Memory B cell (primary cell): Measurements from ENCODE around the gene PSD2.

Source experiments
- ATAC-seq: fragments of 150-1000 bp; cut with Tn5 transposase; 2 replicates; pipeline ENCODE4 v1.10.0; 2021; ENCODE audit warnings: low read depth, mild to moderate bottlenecking, moderate library complexity
- DNase-seq, 2 donors: peaks; one replicate each; pipeline ENCODE4 v3.0.0; 2022; ENCODE audit warnings: low spot score in 2 of 2
- H3K27ac Mint-ChIP-seq: one replicate; pipeline ENCODE4 v1.8.0; 2022; ENCODE audit warnings: mild to moderate bottlenecking, moderate library complexity, mixed read lengths
- H3K27me3 Mint-ChIP-seq: one replicate; pipeline ENCODE4 v1.8.0; 2022; ENCODE audit warnings: mixed read lengths
- H3K36me3 Mint-ChIP-seq: one replicate; pipeline ENCODE4 v1.8.0; 2022; ENCODE audit warnings: mild to moderate bottlenecking, mixed read lengths
- H3K4me1 Mint-ChIP-seq: one replicate; pipeline ENCODE4 v1.8.0; 2022; ENCODE audit warnings: mixed read lengths
- H3K4me3 Mint-ChIP-seq: one replicate; pipeline ENCODE4 v1.8.0; 2022; ENCODE audit warnings: mild to moderate bottlenecking, moderate library complexity, mixed read lengths
- H3K9me3 Mint-ChIP-seq: one replicate; pipeline ENCODE4 v1.8.0; 2022; ENCODE audit warnings: mixed read lengths

The PSD2 gene

GRCh38 chr5:139880416-139881142, 85.0 kb downstream of the PSD2 start:
- Mint-ChIP-seq H3K9me3 (peaks cover 4% of the 10 kb centered on the region), H3K4me3 (no peak overlapping the region), H3K27me3 (peaks cover 28% of the 10 kb centered on the region), H3K36me3 (peaks cover 2% of the 10 kb centered on the region), H3K4me1 (peaks cover 3% of the 10 kb centered on the region), H3K27ac (no peak overlapping the region)
- ATAC-seq (no peak), DNase-seq (no peak)

GRCh38 chr5:139881143-139881733, 85.6 kb downstream of the PSD2 start:
- Mint-ChIP-seq H3K27me3 (peaks cover 26% of the 10 kb centered on the region), H3K4me1 (peaks cover 10% of the 10 kb centered on the region), H3K27ac (no peak overlapping the region), H3K9me3 (no peaks in the 10 kb centered on the region), H3K36me3 (no peaks in the 10 kb centered on the region), H3K4me3 (no peak overlapping the region)
- ATAC-seq (no peak), DNase-seq (no peak)

GRCh38 chr5:139882316-139882715, 86.7 kb downstream of the PSD2 start:
- H3K4me3 Mint-ChIP-seq: no peak overlapping the region
- no peaks in the 10 kb centered on the region for H3K36me3 Mint-ChIP-seq
- H3K9me3 Mint-ChIP-seq: no peaks in the 10 kb centered on the region
- peaks cover 13% of the 10 kb centered on the region for H3K4me1 Mint-ChIP-seq
- no peak overlapping the region for H3K27ac Mint-ChIP-seq
- ATAC-seq (no peak), DNase-seq (no peak)
- H3K27me3 Mint-ChIP-seq: peaks cover 26% of the 10 kb centered on the region

- no peaks in the 10 kb centered on the region for H3K9me3 Mint-ChIP-seq
- peaks cover 28% of the 10 kb centered on the region for H3K27me3 Mint-ChIP-seq
- H3K36me3 Mint-ChIP-seq: no peaks in the 10 kb centered on the region
- no peak for DNase-seq
- H3K4me1 Mint-ChIP-seq: peaks cover 16% of the 10 kb centered on the region
- ATAC-seq: no peak
- H3K27ac Mint-ChIP-seq: no peak overlapping the region
- H3K4me3 Mint-ChIP-seq: no peak overlapping the region
Measured at GRCh38 chr5:139882961-139883539, 87.4 kb downstream of the PSD2 start.

GRCh38 chr5:139884144-139884543, 88.5 kb downstream of the PSD2 start:
- H3K27ac Mint-ChIP-seq: no peak overlapping the region
- no peak overlapping the region for H3K4me3 Mint-ChIP-seq
- peaks cover 16% of the 10 kb centered on the region for H3K4me1 Mint-ChIP-seq
- H3K27me3 Mint-ChIP-seq: peaks cover 27% of the 10 kb centered on the region
- H3K9me3 Mint-ChIP-seq: no peaks in the 10 kb centered on the region
- ATAC-seq (no peak), DNase-seq (no peak)
- no peaks in the 10 kb centered on the region for H3K36me3 Mint-ChIP-seq

GRCh38 chr5:139884734-139885133, 89.1 kb downstream of the PSD2 start:
- ATAC-seq (no peak), DNase-seq (no peak)
- Mint-ChIP-seq H3K27ac (no peak overlapping the region), H3K4me3 (no peak overlapping the region), H3K36me3 (no peaks in the 10 kb centered on the region), H3K9me3 (no peaks in the 10 kb centered on the region), H3K27me3 (peaks cover 23% of the 10 kb centered on the region), H3K4me1 (peaks cover 16% of the 10 kb centered on the region)

GRCh38 chr5:139885172-139885856, 89.7 kb downstream of the PSD2 start:
- ATAC-seq: no peak
- no peak for DNase-seq
- H3K36me3 Mint-ChIP-seq: no peaks in the 10 kb centered on the region
- H3K4me3 Mint-ChIP-seq: no peak overlapping the region
- H3K4me1 Mint-ChIP-seq: peaks cover 16% of the 10 kb centered on the region
- H3K9me3 Mint-ChIP-seq: no peaks in the 10 kb centered on the region
- H3K27ac Mint-ChIP-seq: no peak overlapping the region
- H3K27me3 Mint-ChIP-seq: peaks cover 21% of the 10 kb centered on the region

- no peaks in the 10 kb centered on the region for H3K36me3 Mint-ChIP-seq
- no peak overlapping the region for H3K27ac Mint-ChIP-seq
- H3K4me3 Mint-ChIP-seq: no peak overlapping the region
- H3K27me3 Mint-ChIP-seq: peaks cover 21% of the 10 kb centered on the region
- peaks cover 16% of the 10 kb centered on the region for H3K4me1 Mint-ChIP-seq
- H3K9me3 Mint-ChIP-seq: no peaks in the 10 kb centered on the region
- DNase-seq (no peak), ATAC-seq (no peak)
Measured at GRCh38 chr5:139885857-139886208, 90.2 kb downstream of the PSD2 start.

GRCh38 chr5:139886213-139886612, 90.6 kb downstream of the PSD2 start:
- Mint-ChIP-seq H3K27me3 (peaks cover 21% of the 10 kb centered on the region), H3K4me3 (no peak overlapping the region), H3K27ac (no peak overlapping the region), H3K4me1 (peaks cover 16% of the 10 kb centered on the region), H3K9me3 (no peaks in the 10 kb centered on the region), H3K36me3 (no peaks in the 10 kb centered on the region)
- DNase-seq (no peak), ATAC-seq (peak; percentile 21)

GRCh38 chr5:139888370-139888769, 92.8 kb downstream of the PSD2 start:
- peaks cover 23% of the 10 kb centered on the region for H3K27me3 Mint-ChIP-seq
- H3K27ac Mint-ChIP-seq: no peak overlapping the region
- no peak overlapping the region for H3K4me3 Mint-ChIP-seq
- H3K36me3 Mint-ChIP-seq: no peaks in the 10 kb centered on the region
- ATAC-seq: no peak
- H3K4me1 Mint-ChIP-seq: peaks cover 16% of the 10 kb centered on the region
- DNase-seq: no peak
- no peaks in the 10 kb centered on the region for H3K9me3 Mint-ChIP-seq

- no peak for DNase-seq
- Mint-ChIP-seq H3K27me3 (peaks cover 17% of the 10 kb centered on the region), H3K27ac (no peak overlapping the region), H3K9me3 (no peaks in the 10 kb centered on the region), H3K4me3 (no peak overlapping the region), H3K4me1 (peaks cover 16% of the 10 kb centered on the region), H3K36me3 (no peaks in the 10 kb centered on the region)
- ATAC-seq: no peak
Measured at GRCh38 chr5:139889410-139889809, 93.8 kb downstream of the PSD2 start.

GRCh38 chr5:139893873-139894272, 98.3 kb downstream of the PSD2 start:
- Mint-ChIP-seq H3K27me3 (peaks cover 16% of the 10 kb centered on the region), H3K4me1 (no peaks in the 10 kb centered on the region), H3K36me3 (no peaks in the 10 kb centered on the region), H3K9me3 (no peaks in the 10 kb centered on the region), H3K4me3 (no peak overlapping the region), H3K27ac (no peak overlapping the region)
- ATAC-seq (no peak), DNase-seq (no peak)
